DOHH2 (cell line): Measurements from ENCODE around the gene PPP1R13B.

Experiments
- CTCF ChIP-seq: fragments of 200-600 bp; sonication (generic); IDR thresholded peaks from one replicate; pipeline ENCODE4 v1.5.1; 2014; ENCODE audit warnings: antibody characterized with exemption, mild to moderate bottlenecking, low read depth, low read length; ENCODE audit not compliant: poor library complexity, severe bottlenecking
- EZH2phosphoT487 ChIP-seq: fragments of 200-600 bp; sonication (generic); IDR thresholded peaks from 2 replicates; pipeline ENCODE4 v1.6.1; 2017; ENCODE audit warnings: borderline replicate concordance, mild to moderate bottlenecking, antibody characterized with exemption, low read length, moderate library complexity, mixed read lengths

- no peak for TF ChIP-seq CTCF
- TF ChIP-seq EZH2phosphoT487 = no peak
These were observed 32.1 kb downstream of the PPP1R13B start for GRCh38 chr14:103815253-103815652.
